ENCODE measurements around the gene TASOR2. TPM values are rescaled to one million over a fixed set of nuclear protein-coding genes. Genes with fewer than 3 reads are reported as not detected.

TASOR2 gene
- total and polyA plus RNA-seq, 5 donors from 2014 or later: 6.7 to 75.9 (median 11.4) TPM

- peak overlapping the region in 2 of 3 donors; percentile 13 to 29 for H3K27ac Mint-ChIP-seq
- Histone ChIP-seq H3K4me3 (ENCODE audit: low read depth, low read length) (no peak overlapping the region), H3K9me3 (ENCODE audit: control insufficient read depth in 2 of 2, low read length in 2 of 2) (no peaks in the 10 kb centered on the region), H3K36me3 (ENCODE audit: control insufficient read depth, insufficient read depth, low read length) (peaks cover 6% of the 10 kb centered on the region), H3K27me3 (ENCODE audit: control insufficient read depth, insufficient read depth, low read length) (no peaks in the 10 kb centered on the region), H3K27ac (ENCODE audit: insufficient read depth, low read length, poor library complexity, severe bottlenecking) (no peak overlapping the region), H3K4me1 (ENCODE audit: control insufficient read depth, insufficient read depth, low read length, poor library complexity, severe bottlenecking) (no peaks in the 10 kb centered on the region)
- H3K9me3 Mint-ChIP-seq: no peaks in the 10 kb centered on the region
- no peaks in the 10 kb centered on the region for H3K27me3 Mint-ChIP-seq
- H3K36me3 Mint-ChIP-seq: peaks cover 27% of the 10 kb centered on the region
- DNase-seq (no peak), ATAC-seq (ENCODE audit: low read depth in 2 of 2) (no peak)
- no peak overlapping the region for H3K4me3 Mint-ChIP-seq
- peaks cover 0 to 7% (median 0%) of the 10 kb centered on the region in 4 donors for H3K4me1 Mint-ChIP-seq
Measured at GRCh38 chr10:5643346-5644067, 41.1 kb upstream of the TASOR2 start.

- no peak overlapping the region for H3K4me3 ChIP-seq (ENCODE audit: low read depth, low read length)
- Mint-ChIP-seq H3K4me3 (no peak overlapping the region), H3K27me3 (no peaks in the 10 kb centered on the region), H3K27ac (peak overlapping the region in 1 of 3 donors; percentile 13), H3K4me1 (peaks cover 0 to 7% (median 2%) of the 10 kb centered on the region in 4 donors), H3K36me3 (peaks cover 29% of the 10 kb centered on the region), H3K9me3 (no peaks in the 10 kb centered on the region)
- no peak overlapping the region for H3K27ac ChIP-seq (ENCODE audit: insufficient read depth, low read length, poor library complexity, severe bottlenecking)
- peaks cover 3% of the 10 kb centered on the region for H3K36me3 ChIP-seq (ENCODE audit: control insufficient read depth, insufficient read depth, low read length)
- H3K9me3 ChIP-seq (ENCODE audit: control insufficient read depth in 2 of 2, low read length in 2 of 2): no peaks in the 10 kb centered on the region
- no peak for ATAC-seq (ENCODE audit: low read depth in 2 of 2)
- H3K27me3 ChIP-seq (ENCODE audit: control insufficient read depth, insufficient read depth, low read length): no peaks in the 10 kb centered on the region
- no peak for DNase-seq
- no peaks in the 10 kb centered on the region for H3K4me1 ChIP-seq (ENCODE audit: control insufficient read depth, insufficient read depth, low read length, poor library complexity, severe bottlenecking)
Measured at GRCh38 chr10:5644930-5645329, 39.7 kb upstream of the TASOR2 start.

DNA sequence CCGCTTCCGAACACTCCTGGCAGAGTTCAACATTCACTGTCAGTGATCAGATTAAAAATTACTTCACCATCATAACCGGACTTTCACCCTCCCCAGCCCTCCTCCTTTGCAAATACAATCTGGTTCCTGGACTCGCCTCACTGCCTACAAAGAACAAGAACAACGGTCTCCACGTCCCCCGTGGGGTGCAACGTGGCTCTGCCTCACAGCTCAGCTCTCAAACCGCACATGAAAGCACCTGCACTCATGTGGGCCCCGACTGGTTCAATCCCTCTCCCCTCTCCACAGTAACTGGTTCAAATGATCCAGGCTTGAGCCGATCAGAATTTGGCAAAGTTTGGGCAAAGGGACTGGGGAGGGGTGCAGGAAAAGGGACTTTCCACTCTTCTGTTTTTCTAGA is 39.3 kb upstream of the TASOR2 start:
- H3K9me3 ChIP-seq (ENCODE audit: control insufficient read depth in 2 of 2, low read length in 2 of 2): no peaks in the 10 kb centered on the region
- H3K27ac ChIP-seq (ENCODE audit: insufficient read depth, low read length, poor library complexity, severe bottlenecking): no peak overlapping the region
- no peak overlapping the region for H3K4me3 ChIP-seq (ENCODE audit: low read depth, low read length)
- H3K36me3 ChIP-seq (ENCODE audit: control insufficient read depth, insufficient read depth, low read length): no peaks in the 10 kb centered on the region
- ATAC-seq (ENCODE audit: low read depth in 2 of 2) (no peak), DNase-seq (no peak)
- no peaks in the 10 kb centered on the region for H3K9me3 Mint-ChIP-seq
- no peak overlapping the region for H3K4me3 Mint-ChIP-seq
- no peak overlapping the region for H3K27ac Mint-ChIP-seq
- no peaks in the 10 kb centered on the region for H3K27me3 Mint-ChIP-seq
- no peaks in the 10 kb centered on the region for H3K27me3 ChIP-seq (ENCODE audit: control insufficient read depth, insufficient read depth, low read length)
- no peaks in the 10 kb centered on the region for H3K4me1 ChIP-seq (ENCODE audit: control insufficient read depth, insufficient read depth, low read length, poor library complexity, severe bottlenecking)
- H3K36me3 Mint-ChIP-seq: peaks cover 33% of the 10 kb centered on the region
- H3K4me1 Mint-ChIP-seq: peaks cover 0 to 7% (median 2%) of the 10 kb centered on the region in 4 donors

DNA sequence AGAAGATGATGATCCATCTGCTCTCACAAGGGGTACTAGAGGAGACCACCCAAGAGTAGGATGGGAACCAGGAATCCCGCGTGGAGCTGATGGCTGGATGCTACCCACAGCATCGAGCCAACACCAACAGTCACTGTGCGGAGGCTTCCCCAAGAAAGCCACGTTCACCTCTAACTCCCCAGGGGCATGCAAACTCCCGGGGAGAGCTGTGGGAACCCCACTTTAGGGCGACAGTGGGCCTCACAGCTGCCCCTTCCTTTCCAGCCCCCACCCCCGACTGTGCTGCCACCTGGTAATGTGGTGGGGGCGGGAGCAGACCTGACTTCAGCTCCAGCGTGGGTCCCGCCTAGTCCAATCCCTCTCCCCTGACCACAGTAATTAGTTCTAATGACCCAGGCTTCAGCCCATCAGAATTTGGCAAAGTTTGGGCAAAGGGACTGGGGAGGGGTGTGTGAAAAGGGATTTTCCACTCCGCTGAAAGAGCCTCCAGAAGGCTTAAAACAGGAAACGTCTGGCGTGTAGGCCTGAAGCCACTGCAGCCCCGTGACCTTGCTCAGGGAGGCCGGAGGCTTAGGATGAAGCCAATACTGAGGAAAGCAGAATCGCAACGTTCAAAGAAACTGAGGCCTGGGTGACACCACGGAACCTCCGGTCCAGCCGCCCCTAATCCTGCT is 38.6 kb upstream of the TASOR2 start:
- H3K9me3 Mint-ChIP-seq: no peaks in the 10 kb centered on the region
- Histone ChIP-seq H3K27me3 (ENCODE audit: control insufficient read depth, insufficient read depth, low read length) (no peaks in the 10 kb centered on the region), H3K36me3 (ENCODE audit: control insufficient read depth, insufficient read depth, low read length) (no peaks in the 10 kb centered on the region), H3K9me3 (ENCODE audit: control insufficient read depth in 2 of 2, low read length in 2 of 2) (no peaks in the 10 kb centered on the region), H3K4me1 (ENCODE audit: control insufficient read depth, insufficient read depth, low read length, poor library complexity, severe bottlenecking) (no peaks in the 10 kb centered on the region), H3K27ac (ENCODE audit: insufficient read depth, low read length, poor library complexity, severe bottlenecking) (no peak overlapping the region), H3K4me3 (ENCODE audit: low read depth, low read length) (no peak overlapping the region)
- ATAC-seq (ENCODE audit: low read depth in 2 of 2) (no peak), DNase-seq (no peak)
- no peak overlapping the region for H3K4me3 Mint-ChIP-seq
- H3K4me1 Mint-ChIP-seq: peaks cover 0 to 7% (median 2%) of the 10 kb centered on the region in 4 donors
- H3K36me3 Mint-ChIP-seq: peaks cover 30% of the 10 kb centered on the region
- H3K27ac Mint-ChIP-seq: no peak overlapping the region
- no peaks in the 10 kb centered on the region for H3K27me3 Mint-ChIP-seq

DNA sequence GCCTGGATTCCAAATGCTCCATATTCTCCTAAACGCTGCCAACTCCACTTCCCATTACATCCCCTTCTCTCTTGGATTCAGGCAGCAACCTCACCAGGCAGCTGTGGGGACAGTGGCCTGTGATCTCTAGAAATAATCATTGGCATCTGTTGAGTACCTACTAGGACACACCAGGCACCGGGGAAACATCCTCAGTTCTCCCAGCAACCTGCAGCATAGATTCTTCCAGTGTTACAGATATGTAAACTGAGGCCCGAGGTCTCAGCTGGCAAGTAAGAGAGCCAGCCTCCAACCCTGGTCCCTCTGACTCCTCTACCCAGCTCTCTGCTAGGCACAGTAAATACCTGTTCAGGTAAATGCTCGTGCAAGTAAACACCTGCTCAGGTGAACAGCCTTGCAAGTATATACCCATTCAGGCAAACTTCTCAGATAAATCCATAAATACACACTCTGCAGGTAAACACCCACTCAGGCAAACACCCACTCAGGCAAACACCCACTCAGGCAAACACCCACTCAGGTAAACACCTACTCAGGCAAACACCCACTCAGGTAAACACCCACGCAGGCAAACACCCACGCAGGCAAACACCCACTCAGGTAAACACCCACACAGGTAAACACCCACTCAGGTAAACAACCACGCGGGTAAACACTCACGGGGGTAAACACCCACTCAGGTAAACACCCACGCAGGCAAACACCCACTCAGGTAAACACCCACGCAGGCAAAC is 37.0 kb upstream of the TASOR2 start:
- Histone ChIP-seq H3K4me1 (ENCODE audit: control insufficient read depth, insufficient read depth, low read length, poor library complexity, severe bottlenecking) (no peaks in the 10 kb centered on the region), H3K36me3 (ENCODE audit: control insufficient read depth, insufficient read depth, low read length) (no peaks in the 10 kb centered on the region), H3K27ac (ENCODE audit: insufficient read depth, low read length, poor library complexity, severe bottlenecking) (no peak overlapping the region), H3K4me3 (ENCODE audit: low read depth, low read length) (no peak overlapping the region), H3K27me3 (ENCODE audit: control insufficient read depth, insufficient read depth, low read length) (no peaks in the 10 kb centered on the region), H3K9me3 (ENCODE audit: control insufficient read depth in 2 of 2, low read length in 2 of 2) (no peaks in the 10 kb centered on the region)
- Mint-ChIP-seq H3K27ac (peak overlapping the region in 1 of 3 donors; percentile 22), H3K36me3 (peaks cover 22% of the 10 kb centered on the region), H3K27me3 (no peaks in the 10 kb centered on the region), H3K9me3 (no peaks in the 10 kb centered on the region), H3K4me3 (no peak overlapping the region), H3K4me1 (peaks cover 0 to 7% (median 2%) of the 10 kb centered on the region in 4 donors)
- no peak for ATAC-seq (ENCODE audit: low read depth in 2 of 2)
- no peak for DNase-seq

- no peaks in the 10 kb centered on the region for H3K27me3 ChIP-seq (ENCODE audit: control insufficient read depth, insufficient read depth, low read length)
- no peaks in the 10 kb centered on the region for H3K9me3 ChIP-seq (ENCODE audit: control insufficient read depth in 2 of 2, low read length in 2 of 2)
- H3K27ac ChIP-seq (ENCODE audit: insufficient read depth, low read length, poor library complexity, severe bottlenecking): no peak overlapping the region
- H3K4me3 Mint-ChIP-seq: no peak overlapping the region
- DNase-seq (no peak), ATAC-seq (ENCODE audit: low read depth in 2 of 2) (no peak)
- no peak overlapping the region for H3K4me3 ChIP-seq (ENCODE audit: low read depth, low read length)
- peak overlapping the region in 1 of 3 donors; percentile 26 for H3K27ac Mint-ChIP-seq
- H3K4me1 ChIP-seq (ENCODE audit: control insufficient read depth, insufficient read depth, low read length, poor library complexity, severe bottlenecking): no peaks in the 10 kb centered on the region
- H3K36me3 ChIP-seq (ENCODE audit: control insufficient read depth, insufficient read depth, low read length): no peaks in the 10 kb centered on the region
- H3K9me3 Mint-ChIP-seq: no peaks in the 10 kb centered on the region
- H3K4me1 Mint-ChIP-seq: peaks cover 0 to 7% (median 3%) of the 10 kb centered on the region in 4 donors
- H3K27me3 Mint-ChIP-seq: no peaks in the 10 kb centered on the region
- H3K36me3 Mint-ChIP-seq: peaks cover 18% of the 10 kb centered on the region
Measured at GRCh38 chr10:5648494-5649457, 35.9 kb upstream of the TASOR2 start.

GRCh38 chr10:5649746-5650145 is 34.9 kb upstream of the TASOR2 start:
- no peak overlapping the region for H3K27ac ChIP-seq (ENCODE audit: insufficient read depth, low read length, poor library complexity, severe bottlenecking)
- H3K27me3 Mint-ChIP-seq: no peaks in the 10 kb centered on the region
- no peaks in the 10 kb centered on the region for H3K9me3 Mint-ChIP-seq
- DNase-seq: no peak
- no peaks in the 10 kb centered on the region for H3K27me3 ChIP-seq (ENCODE audit: control insufficient read depth, insufficient read depth, low read length)
- peaks cover 13% of the 10 kb centered on the region for H3K36me3 Mint-ChIP-seq
- no peak overlapping the region for H3K27ac Mint-ChIP-seq
- H3K4me1 ChIP-seq (ENCODE audit: control insufficient read depth, insufficient read depth, low read length, poor library complexity, severe bottlenecking): no peaks in the 10 kb centered on the region
- no peak for ATAC-seq (ENCODE audit: low read depth in 2 of 2)
- H3K4me1 Mint-ChIP-seq: peaks cover 0 to 12% (median 3%) of the 10 kb centered on the region in 4 donors
- no peaks in the 10 kb centered on the region for H3K9me3 ChIP-seq (ENCODE audit: control insufficient read depth in 2 of 2, low read length in 2 of 2)
- H3K4me3 Mint-ChIP-seq: no peak overlapping the region
- no peaks in the 10 kb centered on the region for H3K36me3 ChIP-seq (ENCODE audit: control insufficient read depth, insufficient read depth, low read length)
- no peak overlapping the region for H3K4me3 ChIP-seq (ENCODE audit: low read depth, low read length)

Data from CD4-positive, CD25-positive, alpha-beta regulatory T cell (primary cell).